Endometrial microvascular endothelial cells (primary cell): Measurements from ENCODE around the gene STOML1. TPM values are rescaled to one million over a fixed set of nuclear protein-coding genes. Genes with fewer than 3 reads are reported as not detected.

Experiments
- in situ Hi-C: cut with HindIII; loops from 2 replicates; pipeline ENCODE4 v1.10.0; 2017; ENCODE audit warnings: low sequenced_read_pairs, low pct_unique_long_range_greater_than_20kb; ENCODE audit errors: inconsistent ontology term
- total RNA-seq: library from RNA; depleted of rRNA; stranded (reverse); fragments of >200 nt; gene quantifications from one replicate; pipeline ENCODE4 v1.2.3, GENCODE V29; 2015; ENCODE audit errors: inconsistent ontology term

The STOML1 gene
- total RNA-seq, 1 donor from 2014 or later, result 29.1 TPM

DNA sequence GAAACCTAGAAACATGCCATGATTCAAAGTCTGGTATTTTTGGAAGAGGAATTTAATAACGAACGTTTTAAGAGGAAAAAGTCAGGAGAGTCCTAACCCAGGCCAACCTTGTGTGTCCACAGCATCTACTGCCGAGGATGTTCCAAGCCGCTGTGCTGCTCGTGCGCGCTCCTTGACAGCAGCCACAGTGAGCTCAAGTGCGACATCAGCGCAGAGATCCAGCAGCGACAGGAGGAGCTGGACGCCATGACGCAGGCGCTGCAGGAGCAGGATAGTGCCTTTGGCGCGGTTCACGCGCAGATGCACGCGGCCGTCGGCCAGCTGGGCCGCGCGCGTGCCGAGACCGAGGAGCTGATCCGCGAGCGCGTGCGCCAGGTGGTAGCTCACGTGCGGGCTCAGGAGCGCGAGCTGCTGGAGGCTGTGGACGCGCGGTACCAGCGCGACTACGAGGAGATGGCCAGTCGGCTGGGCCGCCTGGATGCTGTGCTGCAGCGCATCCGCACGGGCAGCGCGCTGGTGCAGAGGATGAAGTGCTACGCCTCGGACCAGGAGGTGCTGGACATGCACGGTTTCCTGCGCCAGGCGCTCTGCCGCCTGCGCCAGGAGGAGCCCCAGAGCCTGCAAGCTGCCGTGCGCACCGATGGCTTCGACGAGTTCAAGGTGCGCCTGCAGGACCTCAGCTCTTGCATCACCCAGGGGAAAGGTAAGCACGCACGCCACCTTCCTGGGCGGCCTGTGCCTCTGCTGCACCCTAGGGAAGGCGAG lies 30.8 kb upstream of the STOML1 start:
- in situ Hi-C loops, result no loop called here

DNA sequence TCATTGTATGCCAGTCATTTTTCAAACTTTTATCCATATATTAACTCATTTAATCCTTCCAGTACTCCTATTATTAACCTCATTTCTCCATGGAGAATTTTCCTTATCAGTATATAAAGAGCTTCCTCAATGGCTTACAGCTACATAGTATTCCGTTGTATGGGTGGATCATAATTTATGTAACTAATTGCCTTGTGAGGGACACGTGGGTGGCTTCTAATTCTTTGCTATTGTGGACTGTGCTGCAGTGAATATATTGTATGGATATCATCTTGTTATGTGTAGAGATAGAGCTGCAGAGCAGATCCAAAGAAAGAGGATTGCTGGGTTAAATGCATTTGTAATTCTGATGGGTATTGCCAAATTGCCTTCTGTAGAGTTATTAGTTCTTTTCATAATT lies 27.6 kb upstream of the STOML1 start:
- in situ Hi-C loops, result no loop called here

GRCh38 chr15:74013374-74013894 lies 21.3 kb upstream of the STOML1 start:
- in situ Hi-C loops, result no loop called here

GRCh38 chr15:74011610-74012009 lies 19.5 kb upstream of the STOML1 start:
- in situ Hi-C loops, result no loop called here

- in situ Hi-C loops, result no loop called here
Measured at GRCh38 chr15:74010929-74011540, 18.9 kb upstream of the STOML1 start.

- in situ Hi-C loops, result no loop called here
Measured at GRCh38 chr15:74008901-74009300, 16.8 kb upstream of the STOML1 start.

DNA sequence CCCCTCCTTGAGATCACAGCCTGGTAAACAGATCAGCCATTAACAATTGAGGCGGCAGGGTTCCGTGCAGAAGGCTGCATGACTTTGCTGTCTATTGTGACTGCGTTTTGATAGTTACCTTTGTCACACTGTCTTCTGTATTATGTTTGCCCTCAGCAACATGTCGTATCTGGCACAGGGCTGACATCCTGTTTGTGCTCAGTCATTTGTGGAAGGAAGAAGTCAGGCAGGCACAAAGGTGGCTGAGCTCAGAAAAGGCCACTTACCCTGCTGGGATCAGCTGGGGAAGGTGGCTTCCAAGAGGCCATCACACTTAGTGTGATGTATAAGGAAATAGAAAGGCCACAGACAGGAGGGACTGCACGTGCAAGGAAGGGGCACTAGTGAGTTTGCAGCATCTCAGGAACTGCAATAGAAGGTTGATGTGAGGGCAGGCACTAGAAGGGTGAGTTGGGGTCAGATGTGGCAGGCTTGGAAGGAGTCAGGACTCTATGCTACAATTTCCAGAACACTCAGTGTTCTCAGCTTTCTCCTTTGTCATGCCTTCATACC lies 15.8 kb upstream of the STOML1 start:
- in situ Hi-C loops, result no loop called here

- in situ Hi-C loops, result no loop called here
Measured at GRCh38 chr15:74006774-74007639, 14.9 kb upstream of the STOML1 start.

DNA sequence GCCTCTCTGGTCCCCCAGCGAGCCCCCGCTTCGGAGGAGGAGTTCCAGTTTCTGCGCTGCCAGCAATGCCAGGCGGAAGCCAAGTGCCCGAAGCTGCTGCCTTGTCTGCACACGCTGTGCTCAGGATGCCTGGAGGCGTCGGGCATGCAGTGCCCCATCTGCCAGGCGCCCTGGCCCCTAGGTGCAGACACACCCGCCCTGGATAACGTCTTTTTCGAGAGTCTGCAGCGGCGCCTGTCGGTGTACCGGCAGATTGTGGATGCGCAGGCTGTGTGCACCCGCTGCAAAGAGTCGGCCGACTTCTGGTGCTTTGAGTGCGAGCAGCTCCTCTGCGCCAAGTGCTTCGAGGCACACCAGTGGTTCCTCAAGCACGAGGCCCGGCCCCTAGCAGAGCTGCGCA lies 5.9 kb upstream of the STOML1 start:
- in situ Hi-C loops, result no loop called here

GRCh38 chr15:73996939-73997338 lies 4.8 kb upstream of the STOML1 start:
- in situ Hi-C loops, result no loop called here

DNA sequence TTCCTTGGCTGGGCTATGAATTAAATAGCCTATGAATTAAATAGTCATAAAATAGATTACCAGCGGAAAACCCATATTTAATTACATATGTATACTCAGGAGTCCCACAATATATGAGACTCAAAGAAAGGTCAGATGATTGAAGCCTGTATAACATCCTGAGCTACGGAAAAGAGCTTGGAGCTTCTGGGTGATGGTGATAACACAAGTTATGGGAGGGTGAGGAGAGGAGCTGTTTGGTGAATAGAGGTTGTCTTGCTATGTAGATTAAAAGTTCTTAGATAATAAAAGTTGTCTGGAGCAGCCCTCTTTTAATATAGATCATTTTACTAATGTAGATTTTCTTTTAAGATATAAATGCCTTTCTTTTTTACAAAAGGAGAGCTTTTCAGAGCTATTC lies 4.2 kb upstream of the STOML1 start:
- in situ Hi-C loops, result no loop called here

DNA sequence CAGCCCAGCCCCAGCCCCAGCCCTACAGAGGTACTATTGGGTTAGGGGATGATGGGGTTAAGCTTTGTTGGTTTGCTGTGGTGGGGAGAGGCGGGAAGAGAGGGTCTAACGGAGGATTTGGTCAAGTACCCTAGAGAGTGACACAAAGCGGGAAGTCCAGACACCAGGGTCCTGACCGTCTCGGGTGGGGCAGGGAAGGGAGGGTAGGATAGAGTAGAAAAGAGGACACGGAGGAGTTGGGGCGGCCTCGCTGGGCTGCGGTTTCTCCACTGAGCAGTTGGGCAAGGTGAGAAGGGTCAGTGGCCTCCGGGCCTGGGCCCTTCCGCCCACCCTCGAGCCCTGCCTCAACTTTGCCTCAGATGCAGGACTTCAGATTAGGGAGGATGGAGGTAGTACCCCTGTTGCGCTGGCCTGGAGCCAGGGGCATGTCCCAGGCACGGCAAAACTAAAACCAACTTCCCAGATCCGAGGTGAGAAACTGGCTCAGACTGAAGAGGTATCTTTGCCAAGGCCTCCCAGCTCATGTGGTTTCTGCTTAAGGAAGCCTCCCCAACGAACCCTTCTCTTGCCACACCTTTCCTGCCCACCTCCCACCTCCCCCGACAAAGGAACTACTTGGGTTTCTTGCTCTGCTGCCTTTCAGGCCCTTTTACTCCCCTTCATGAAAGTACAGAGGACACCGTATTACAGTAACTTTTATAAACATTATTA lies 3.0 kb upstream of the STOML1 start:
- in situ Hi-C loops, result no loop called here

DNA sequence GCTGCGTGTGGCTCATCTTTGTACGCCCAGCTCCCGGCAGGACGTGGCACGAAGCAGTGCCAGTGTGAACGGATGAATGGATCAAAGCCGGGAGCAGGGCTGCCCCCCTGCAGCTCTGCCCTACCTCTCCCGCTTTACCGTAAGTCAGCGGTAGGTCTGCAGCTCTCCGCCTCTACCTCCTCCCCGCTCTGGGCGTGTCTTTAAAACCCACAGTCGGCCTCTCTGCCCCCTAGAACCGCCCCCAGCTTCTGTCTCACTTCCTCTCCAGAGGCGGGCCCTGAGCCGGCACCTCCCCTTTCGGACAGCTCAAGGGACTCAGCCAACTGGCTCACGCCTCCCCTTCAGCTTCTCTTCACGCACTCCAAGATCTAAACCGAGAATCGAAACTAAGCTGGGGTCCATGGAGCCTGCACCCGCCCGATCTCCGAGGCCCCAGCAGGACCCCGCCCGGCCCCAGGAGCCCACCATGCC lies 2.4 kb upstream of the STOML1 start, which contains the start of gene PML:
Gene PML (plus strand): TSS at position 304 of the 471 bp plus-strand sequence. CDS start 97 bp downstream, at position 401.
- in situ Hi-C loops, result no loop called here

DNA sequence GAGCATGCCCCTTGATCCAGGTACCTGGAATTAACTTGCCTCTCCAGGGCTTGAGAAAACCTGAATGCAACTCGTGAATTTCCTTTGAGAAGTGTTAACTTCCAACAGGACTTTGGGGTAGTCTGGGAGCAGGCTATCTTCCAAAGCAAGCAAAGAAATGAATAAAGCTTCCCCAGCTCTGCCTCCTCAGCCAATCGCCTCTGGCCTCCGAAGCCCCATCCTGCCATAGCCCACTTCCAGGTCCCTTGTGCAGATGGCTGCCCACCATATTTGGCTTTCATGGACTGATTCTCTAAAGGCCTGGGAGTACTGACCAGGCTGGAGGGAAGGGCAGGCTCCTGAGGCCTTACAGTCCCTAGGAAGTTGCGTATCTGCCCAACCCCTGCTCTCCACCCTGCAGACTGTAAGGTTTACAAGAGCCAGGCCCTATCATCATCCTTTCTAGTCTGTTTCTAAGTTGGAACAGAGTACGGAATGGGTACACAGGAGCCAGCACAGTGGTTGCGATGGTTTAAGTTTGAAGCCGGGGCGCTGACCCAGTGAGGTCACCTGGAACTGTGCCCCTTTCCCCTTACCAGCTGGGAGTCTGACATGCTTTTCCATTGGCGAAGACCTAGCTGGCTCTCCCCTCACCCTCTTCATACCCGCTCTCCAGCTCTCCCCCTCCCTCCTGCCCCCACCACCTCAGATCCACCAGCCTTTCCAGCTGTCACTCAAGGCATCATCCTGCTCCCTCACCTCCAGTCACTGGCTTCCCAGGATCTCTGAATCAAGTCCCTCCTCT lies 1.3 kb upstream of the STOML1 start:
- in situ Hi-C loops, result no loop called here

GRCh38 chr15:73992594-73992898 lies 451 bp upstream of the STOML1 start:
- in situ Hi-C loops, result no loop called here

GRCh38 chr15:73991260-73991659 lies 835 bp downstream of the STOML1 start:
- in situ Hi-C loops, result no loop called here

DNA sequence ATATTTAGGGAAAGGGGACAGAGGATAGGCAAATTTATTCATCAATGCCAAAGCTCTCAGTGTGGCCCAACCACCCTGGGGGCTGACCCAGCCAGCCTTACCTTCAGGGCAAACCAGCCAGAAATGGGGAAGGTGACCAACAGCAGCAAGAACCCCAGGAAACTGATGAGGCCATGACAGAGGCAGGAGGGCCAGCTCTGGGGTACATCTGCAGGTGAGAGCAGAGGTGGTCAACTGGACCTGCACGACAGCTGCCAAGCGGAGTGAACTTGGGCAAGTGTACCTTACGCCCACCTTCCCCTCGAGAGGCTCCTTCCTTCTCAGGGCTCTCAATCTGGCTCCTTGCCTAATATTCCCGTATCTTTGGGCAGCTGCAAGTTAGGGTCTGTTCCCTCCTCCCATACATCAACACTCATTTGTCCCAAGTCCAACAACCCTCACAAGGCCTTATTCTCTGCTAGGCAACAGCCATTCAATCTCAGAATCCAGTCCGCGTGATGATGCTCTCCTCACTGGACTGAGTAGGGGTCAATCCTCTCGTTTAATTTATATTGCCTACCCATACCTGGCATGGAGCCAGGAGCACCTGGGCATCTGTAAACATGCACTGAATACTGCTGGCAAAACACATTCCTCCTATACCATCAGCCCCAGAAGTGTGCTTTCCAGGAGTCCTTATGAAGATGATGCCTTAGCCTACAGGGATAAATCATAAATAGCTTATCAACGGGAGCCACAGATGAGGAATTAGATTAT lies 1.7 kb downstream of the STOML1 start:
- in situ Hi-C loops, result no loop called here
